ENCODE data around the gene ITGB4. TPM values are rescaled to one million over a fixed set of nuclear protein-coding genes. Genes with fewer than 3 reads are reported as not detected.

Gene ITGB4
- total and polyA plus RNA-seq, 2 experiments from 2014 or later = 6.1 to 9.7 TPM

- H3K27me3 ChIP-seq (ENCODE audit: insufficient read depth) = no peaks in the 10 kb centered on the region
- no peak overlapping the region for H3K27ac Mint-ChIP-seq
- no peak overlapping the region for H3K4me3 ChIP-seq
- H3K36me3 ChIP-seq (ENCODE audit: insufficient read depth) = no peaks in the 10 kb centered on the region
- H3F3A ChIP-seq (replicated peaks; ENCODE audit: low read depth) = no peaks in the 10 kb centered on the region
- H3K4me3 Mint-ChIP-seq = no peak overlapping the region
- TF ChIP-seq REST (IDR thresholded peaks at IDR 0.05; ENCODE audit: unreplicated experiment) (no peak), CREB1 (CRISPR knock-in tag; IDR thresholded peaks at IDR 0.05; ENCODE audit: low read depth) (no peak), ZNF114 (CRISPR knock-in tag; IDR thresholded peaks at IDR 0.05) (no peak), NANOG (IDR thresholded peaks at IDR 0.05; ENCODE audit: borderline replicate concordance) (no peak), ZNF462 (CRISPR knock-in tag; IDR thresholded peaks at IDR 0.05) (peak; percentile 78; the same call in 1 of the 2 replicates), CTCF (conservative IDR thresholded peaks at IDR 0.05; ENCODE audit: low read depth in 2 of 2) (peak; percentile 60 to 82), STAT1 (IDR thresholded peaks at IDR 0.05; ENCODE audit: unreplicated experiment) (no peak), JUNB (IDR thresholded peaks at IDR 0.05; ENCODE audit: unreplicated experiment) (no peak), POLR2AphosphoS5 (IDR thresholded peaks at IDR 0.05; ENCODE audit: low read depth) (no peak), EZH2 (IDR thresholded peaks at IDR 0.05; ENCODE audit: low read depth, unreplicated experiment) (no peak), EZH2phosphoT487 (IDR thresholded peaks at IDR 0.05; ENCODE audit: unreplicated experiment) (no peak), ZNF331 (CRISPR knock-in tag; IDR thresholded peaks at IDR 0.05; ENCODE audit: low read depth) (no peak)
- TF ChIP-seq, protein P1, sequence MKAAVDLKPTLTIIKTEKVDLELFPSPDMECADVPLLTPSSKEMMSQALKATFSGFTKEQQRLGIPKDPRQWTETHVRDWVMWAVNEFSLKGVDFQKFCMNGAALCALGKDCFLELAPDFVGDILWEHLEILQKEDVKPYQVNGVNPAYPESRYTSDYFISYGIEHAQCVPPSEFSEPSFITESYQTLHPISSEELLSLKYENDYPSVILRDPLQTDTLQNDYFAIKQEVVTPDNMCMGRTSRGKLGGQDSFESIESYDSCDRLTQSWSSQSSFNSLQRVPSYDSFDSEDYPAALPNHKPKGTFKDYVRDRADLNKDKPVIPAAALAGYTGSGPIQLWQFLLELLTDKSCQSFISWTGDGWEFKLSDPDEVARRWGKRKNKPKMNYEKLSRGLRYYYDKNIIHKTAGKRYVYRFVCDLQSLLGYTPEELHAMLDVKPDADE (IDR thresholded peaks at IDR 0.05) = no peak
- H3K27ac ChIP-seq (ENCODE audit: low read depth) = no peak overlapping the region
- no peak overlapping the region for H3K4me2 ChIP-seq
- no peaks in the 10 kb centered on the region for H3K79me2 ChIP-seq (replicated peaks; ENCODE audit: insufficient read depth)
- peaks cover 13% of the 10 kb centered on the region for H3K4me1 Mint-ChIP-seq
- H3K36me3 Mint-ChIP-seq (ENCODE audit: low read depth) = no peaks in the 10 kb centered on the region; the same call in 2 of the 3 replicates
- DNase-seq (ENCODE audit: low spot score) = peak; percentile 64
- no peaks in the 10 kb centered on the region for H3K4me1 ChIP-seq (ENCODE audit: insufficient read depth)
- no peaks in the 10 kb centered on the region for H3K9me2 ChIP-seq (ENCODE audit: insufficient read depth)
- H2AFZ ChIP-seq = no peak overlapping the region
- H4K20me1 ChIP-seq (replicated peaks; ENCODE audit: insufficient read depth) = no peaks in the 10 kb centered on the region
- ATAC-seq = peak; percentile 65
- no peaks in the 10 kb centered on the region; the same call in 2 of the 3 replicates for H3K9me3 Mint-ChIP-seq
- peaks cover 19% of the 10 kb centered on the region for H3K27me3 Mint-ChIP-seq (ENCODE audit: insufficient read depth, low read depth, poor library complexity)
Observed at GRCh38 chr17:75758131-75758905, 37.1 kb downstream of the ITGB4 start.

All from GM23338 (cell line).